HuH-7 (cell line): ENCODE results near the gene QRFP.

Experiments
- DNase-seq: peaks from one replicate; pipeline ENCODE4 v3.0.0; 2011; ENCODE audit warnings: low spot score

QRFP gene

DNA sequence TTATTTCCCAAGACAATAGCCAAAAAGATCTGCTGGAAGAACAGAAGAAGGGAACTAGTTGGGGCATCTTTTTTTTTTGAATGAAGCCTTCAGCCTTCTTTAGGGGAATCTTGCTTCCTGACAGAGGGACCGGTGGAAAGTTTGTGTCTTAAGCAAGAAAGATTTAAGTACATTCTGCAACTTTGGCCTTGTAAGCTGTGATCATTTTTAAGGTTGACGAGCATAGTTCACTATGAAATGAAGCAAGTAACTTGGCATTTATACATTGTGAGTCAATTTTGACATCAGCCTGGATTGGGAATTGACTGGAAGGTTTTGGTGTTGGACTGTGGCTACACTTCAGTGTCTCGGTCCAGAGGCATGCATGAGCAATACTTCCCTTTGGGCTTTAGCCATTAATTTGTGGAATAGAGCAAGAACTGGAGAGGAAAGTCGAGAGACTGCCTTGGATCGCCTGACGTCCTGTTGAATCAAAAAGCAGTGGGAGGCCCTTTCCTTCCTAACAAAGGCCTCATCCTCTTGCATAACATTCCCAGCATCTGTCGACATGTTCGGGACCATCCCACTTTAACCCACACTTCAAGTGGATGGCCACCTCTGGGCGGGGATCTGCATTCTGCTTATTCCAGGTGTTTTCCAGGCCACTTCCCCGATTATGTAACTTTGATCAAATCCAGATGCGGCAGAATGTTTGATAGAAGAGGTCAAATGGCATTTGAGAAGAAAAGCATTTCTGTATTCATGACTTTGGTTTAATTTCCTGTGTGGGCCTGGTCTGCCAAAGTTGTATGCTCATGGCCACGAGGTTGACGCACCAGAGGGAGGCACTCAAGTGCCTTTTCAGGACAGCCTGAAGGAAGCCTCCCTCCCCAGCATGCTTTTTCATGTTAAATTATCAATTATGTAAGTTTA, 49.0 kb downstream of the QRFP start:
- DNase-seq: peak; percentile 56

DNA sequence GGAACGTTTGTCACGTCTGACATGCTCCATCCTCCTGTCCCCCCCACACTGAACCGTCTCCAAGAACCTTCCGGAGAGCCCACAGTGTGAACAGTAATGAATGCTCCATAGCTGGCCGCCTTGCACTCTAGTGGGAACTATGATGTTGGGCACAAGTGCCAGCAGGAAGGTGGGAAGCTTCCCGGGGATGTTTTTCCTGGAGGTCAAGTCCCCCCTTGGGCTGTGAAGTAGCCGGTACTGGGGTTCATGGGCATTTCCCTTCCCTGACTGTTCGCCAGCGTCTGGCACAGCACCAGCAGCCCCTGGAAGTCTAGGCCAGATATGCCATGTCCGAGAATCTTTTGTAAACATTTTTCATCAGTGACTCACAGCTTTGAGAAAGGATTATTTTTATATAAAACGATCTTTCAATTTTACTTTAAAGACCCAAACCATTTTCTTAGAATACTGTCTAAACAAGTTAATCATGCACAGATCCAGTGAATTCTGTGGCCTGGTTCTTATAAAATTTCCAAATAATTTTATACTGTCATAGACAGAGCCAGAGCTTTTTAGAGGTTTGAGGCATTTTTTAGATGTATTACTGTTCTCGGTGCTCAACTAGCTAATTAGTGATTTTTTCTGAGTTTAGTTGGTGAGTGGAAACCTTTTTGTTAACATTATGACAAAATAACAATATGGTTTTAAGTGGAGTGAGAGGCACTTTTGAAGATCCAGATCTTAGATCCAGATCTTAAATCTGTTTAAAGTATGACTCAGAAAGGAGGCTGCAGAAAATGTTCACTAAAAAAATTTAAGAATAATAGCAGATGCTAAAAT, 49.9 kb downstream of the QRFP start:
- no peak for DNase-seq

DNA sequence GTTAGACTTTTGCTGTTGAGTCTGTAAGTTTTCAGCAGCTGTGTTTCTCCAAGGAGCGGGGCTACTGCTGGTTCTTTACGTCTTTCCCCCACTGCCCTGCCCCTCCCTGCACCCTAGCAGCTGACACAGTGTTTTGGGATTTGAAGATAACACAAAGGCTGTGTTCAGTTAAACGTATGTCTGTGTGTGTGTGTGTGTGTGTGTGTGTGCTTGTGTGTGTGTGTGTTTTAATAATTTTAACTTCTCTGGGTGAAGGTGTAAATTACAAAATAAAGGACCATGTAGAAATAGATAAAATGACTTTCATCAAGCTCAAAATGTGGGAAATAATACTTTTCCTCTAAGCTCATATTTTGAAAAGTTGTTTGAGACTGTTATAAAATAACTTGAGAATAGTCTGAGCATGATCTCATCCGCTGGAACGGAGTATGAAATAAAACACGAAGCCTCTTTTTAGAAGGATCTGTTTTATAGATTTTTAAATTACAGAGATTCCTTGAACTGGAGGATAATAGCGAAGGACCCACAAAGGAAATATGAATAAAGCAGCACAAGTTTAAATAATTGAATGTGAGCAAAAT, 50.6 kb downstream of the QRFP start:
- DNase-seq: no peak

DNA sequence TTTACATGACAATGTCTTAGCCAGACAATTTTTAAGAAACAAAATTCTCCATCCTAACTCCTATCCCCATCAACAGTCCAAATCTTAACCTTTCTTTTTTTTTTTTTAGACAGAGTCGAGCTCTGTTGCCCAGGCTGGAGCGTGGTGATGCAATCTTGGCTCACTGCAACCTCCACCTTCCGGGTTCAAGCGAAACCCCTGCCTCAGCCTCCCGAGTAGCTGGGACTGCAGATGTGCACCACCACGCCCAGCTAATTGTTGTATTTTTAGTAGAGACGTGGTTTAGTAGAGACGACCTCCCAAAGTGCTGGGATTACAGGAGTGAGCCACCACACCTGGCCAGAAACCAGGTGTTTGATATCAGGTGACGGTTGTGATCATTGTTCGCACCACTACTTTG, 51.4 kb downstream of the QRFP start:
- DNase-seq: no peak

DNA sequence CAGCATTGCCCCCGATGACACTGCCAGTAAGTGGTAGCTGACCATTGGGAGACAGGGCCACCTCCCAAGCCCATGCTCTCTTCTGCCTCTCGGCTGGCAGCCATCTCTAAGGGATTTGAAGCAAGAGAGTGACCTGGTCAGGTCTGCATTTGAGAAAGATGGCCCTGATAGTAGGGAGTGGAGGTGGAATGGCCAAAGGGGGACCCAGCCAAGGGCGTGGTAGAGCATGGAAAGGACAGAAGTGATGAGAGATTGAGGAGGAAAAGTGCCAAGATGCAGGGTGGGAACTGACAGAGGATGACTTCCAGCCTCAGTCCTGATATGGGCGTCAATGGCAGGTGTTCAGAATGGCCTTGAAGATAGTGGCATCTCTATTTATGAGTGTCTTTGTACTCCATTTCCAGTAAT, 52.6 kb downstream of the QRFP start:
- no peak for DNase-seq

DNA sequence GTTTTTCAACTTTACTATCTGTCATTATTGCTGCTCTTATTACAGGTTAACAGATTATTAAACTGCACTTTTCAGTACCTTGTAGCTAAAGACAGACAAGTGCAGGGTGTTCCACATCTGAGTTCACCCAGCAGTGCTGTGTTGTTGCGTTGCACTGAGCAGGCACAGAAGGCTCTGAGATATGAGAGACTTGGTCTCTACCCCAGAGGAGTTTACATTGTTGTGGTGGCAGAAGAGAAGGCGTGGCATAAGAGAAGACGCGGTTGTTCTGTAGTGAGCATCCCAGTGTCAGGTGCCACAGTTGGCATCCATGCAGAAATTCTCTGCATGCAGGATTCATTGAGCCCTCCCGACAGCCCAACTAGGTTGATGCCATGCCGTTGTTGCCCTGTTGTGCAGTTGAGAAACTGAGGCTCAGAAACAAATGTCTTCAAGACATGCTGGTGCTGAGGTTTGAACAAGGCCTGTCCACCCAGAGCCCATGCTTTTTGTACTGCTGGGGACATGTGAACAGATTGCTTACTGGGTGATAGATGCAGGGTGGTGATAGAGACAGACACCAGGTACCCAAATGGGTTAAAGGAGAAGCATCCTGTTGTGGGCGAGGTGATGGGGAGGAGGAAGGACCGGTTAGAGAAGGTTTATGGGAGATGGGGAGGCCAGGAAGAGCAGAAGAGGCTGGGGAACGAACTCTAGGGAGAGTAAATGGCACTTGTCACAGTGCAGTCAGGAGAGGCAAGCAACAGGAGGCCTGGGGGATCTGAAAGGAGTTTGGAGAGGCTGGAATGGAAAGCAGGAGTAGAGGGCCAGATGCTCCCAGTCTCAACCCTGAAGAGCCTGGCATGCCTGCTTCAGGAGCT, 53.3 kb downstream of the QRFP start:
- DNase-seq: no peak
